SKM-1 (cell line): ENCODE data around the gene CACUL1.

Experiments used
- DNase-seq: peaks from one replicate; lab custom pipeline; 2025; ENCODE audit not compliant: unreplicated experiment; lab: John Stamatoyannopoulos, UW

CACUL1 gene

DNA sequence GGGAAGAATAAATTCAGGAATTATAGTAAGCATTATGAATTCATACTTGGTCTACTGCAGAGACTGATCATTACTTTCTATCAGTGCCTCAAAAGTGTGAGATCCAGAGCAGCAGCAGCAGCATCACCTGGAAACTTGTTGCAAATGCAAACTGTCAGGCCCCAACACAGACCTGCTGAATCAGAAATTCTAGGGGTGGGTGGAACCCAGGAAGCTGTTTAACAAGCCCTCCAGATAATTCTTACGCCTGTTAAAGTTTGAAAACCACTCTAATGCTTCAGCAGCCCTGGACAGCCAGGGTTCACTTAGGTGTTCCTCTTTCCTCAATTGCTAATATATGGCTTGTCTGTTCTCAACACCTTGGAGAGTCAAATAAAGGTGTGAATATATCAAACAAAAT lies 19.5 kb downstream of the CACUL1 start:
- no peak for DNase-seq

DNA sequence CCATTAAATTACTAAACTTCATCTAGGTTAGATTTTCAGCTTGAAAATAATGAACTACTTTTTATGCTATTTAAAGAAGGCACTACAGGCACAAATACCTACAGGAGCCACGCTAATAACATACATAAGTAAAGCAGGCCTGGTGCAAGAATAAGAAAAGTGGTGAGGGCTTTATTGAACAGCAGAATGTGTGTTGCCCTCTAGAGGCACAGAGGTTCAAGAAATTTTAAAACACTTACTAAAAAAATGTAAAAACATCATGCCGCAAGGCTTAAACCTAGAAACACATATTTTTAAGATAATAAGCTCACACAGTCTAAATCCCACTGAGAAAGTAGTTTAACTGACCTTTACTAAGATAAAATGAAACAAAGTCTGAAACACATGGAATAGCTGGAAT lies 20.3 kb downstream of the CACUL1 start:
- DNase-seq = no peak

DNA sequence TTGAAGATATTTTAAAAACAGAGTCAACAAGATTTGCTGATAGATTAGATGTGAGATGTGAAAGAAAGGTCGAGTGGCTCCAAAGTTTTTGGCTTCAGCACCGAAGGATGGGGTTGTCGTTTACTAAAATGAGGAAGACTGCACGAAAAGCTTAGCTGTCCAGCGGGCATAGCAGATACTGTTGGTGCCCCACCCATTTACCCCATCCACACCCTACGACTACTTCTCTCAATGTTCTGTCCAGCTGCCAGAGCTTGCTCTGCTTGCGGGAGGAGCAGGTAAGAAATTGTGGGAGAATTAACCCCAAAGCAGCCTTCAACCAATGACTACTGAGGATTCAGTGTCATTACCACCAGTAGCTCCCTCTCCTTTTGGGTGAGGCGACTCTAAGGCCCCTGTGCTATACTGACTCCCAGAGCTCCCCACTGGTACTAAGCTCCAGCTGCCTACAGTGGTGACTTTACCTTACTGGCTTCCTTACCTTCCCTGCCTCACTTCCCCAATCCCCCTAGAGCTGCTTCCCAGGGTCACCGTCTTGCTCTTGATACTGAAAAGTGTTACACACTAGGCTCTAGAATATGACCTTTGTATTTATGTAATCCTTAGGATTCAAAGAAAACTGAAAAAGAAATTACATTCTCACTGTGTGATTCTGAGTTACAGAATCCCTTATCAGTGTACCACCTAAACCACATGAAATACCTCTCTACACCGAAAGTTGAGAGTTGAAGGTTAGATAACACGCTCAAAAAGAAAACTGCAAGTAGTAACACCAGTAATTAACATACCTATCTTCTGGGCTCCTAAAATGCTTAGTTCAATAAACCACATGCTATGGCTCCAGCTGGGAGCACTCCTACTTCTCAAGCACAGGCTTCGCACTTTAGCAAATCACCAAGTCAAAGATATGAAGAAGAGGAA lies 22.3 kb downstream of the CACUL1 start:
- no peak for DNase-seq

DNA sequence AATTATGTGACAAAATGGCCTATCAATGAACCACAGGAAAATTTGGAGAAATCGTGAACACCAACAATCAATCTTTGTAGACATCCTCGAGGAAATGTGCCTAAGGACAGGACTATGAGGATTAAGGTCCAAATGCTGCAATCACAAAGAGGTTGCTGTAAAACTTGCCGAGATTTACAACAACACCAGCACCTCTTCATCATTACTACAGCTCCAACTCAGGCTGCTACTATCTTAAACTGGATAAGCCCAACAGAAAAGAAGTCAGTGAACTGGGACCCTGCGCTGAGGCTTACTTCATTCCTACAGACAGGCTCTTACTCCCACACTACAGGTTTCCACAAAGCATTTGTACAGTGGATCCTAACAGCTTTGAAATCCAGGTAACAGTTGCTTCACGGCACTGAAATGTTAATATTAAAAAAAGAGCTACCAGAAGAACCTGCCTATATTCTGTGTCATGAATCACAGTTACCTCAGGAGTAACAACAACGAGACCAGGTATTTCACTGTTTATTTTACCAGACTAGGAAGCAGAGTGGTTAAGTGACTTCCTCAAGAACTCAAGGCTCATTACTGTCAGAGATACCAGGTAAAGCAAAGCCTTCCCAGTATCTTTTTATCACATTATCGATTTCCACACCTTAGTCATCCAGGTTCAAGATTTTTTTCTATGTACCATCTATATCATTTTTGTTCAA lies 23.9 kb downstream of the CACUL1 start:
- DNase-seq = no peak

DNA sequence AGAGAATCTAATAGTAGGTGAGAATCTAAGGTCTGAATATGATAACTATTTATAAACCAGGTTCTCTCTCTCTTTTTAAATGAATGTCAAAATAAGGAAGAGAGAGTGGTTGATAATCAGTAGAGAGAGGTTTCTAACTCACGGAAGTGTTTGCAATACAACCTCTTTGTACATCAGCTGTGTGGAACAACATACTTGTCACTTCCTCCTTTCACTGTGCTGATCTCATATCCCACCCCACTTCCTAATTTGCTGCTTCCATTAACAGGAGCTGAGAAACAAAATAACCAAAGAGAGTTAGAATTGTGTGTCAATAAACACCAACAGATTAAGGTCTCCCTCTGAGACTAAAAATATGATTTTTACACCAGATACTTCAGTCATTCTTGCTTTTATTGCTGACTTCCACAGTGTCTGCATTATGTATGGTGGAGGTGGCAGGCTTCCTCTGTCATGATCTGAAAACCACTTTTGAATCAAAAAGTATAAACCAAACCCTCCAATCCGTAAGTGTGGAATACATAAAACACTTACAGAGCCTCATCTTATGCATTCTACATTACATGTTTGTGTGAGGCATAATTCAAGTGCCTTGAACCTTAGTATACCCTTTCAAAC lies 25.0 kb downstream of the CACUL1 start:
- DNase-seq = peak; percentile 88

DNA sequence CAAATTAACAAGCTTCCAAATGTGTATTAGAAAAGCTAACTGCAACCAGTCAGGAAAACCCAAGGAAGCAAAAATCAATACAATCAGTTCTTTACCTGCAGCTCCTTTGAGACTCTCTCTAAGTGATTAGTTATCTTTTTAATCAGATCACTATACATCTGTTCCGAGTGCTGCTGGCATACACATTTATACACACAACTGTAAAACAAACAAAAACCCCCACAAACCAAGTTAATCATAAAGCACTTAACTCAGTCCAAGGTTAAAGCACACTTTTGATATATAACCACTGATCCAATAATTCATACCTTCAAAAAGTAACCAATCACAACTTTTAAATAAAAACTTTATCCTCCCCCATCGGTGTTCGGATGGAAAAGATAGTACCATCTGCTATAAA lies 25.6 kb downstream of the CACUL1 start:
- DNase-seq = no peak

DNA sequence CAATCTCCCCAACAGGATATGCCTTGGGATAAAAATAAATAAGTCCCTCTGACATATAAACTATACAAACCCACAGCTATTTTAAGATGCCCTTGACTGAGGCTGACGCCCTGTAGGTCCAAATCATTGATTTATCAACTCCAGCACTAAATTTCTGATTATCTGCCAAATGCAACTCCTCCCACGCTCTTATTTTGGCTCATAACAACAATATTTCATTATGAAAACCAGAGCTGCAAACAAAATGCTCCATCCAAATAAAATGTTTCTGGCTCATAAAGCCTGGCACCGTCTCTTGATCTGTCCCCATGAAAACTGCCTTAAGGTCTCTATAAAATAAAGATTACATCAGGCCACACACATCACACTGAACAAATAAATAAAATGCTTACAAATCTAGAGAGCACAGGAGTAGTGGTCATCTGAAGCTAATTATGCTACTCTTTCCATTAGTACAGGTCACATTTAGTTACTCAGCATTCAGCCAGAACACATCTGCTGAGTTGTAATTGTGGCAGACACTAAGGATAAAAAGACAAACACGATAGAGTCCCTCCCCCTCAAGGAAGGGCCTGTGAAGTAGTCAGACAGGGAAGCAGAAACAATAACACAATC lies 28.8 kb downstream of the CACUL1 start:
- no peak for DNase-seq

DNA sequence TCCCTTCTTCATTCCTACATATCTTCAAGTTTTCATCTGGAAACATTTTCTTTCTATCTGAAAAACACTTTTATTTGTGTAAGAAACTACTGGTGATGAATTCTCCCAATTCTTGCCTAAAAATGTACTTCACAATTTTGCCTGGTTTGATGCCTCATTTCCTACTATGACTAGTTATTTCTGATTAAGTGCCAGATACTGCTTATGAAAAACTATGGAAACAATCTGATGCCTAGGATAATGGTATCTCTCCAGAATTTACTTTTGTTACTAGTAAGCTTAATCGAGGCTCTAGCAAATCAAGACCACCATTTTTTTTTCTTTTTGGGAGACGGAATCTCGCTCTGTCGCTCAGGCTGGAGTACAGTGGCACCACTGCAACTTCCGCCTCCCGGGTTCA lies 31.3 kb downstream of the CACUL1 start:
- no peak for DNase-seq

DNA sequence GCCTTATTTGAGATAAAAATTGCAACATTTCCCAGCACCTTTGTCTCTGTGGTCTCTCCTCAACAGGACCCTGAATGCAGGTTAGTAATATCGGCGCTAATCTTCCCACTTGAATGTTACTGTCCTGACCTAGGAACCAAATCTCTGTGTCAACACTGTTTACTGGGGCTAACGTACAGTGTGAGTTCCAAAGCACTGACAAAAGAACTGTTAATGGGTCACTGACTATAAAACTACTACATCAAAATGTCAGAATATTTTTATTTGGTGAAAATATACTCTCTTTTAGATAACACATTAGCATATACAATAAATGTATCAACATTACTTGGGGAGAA lies 33.3 kb downstream of the CACUL1 start:
- no peak for DNase-seq

DNA sequence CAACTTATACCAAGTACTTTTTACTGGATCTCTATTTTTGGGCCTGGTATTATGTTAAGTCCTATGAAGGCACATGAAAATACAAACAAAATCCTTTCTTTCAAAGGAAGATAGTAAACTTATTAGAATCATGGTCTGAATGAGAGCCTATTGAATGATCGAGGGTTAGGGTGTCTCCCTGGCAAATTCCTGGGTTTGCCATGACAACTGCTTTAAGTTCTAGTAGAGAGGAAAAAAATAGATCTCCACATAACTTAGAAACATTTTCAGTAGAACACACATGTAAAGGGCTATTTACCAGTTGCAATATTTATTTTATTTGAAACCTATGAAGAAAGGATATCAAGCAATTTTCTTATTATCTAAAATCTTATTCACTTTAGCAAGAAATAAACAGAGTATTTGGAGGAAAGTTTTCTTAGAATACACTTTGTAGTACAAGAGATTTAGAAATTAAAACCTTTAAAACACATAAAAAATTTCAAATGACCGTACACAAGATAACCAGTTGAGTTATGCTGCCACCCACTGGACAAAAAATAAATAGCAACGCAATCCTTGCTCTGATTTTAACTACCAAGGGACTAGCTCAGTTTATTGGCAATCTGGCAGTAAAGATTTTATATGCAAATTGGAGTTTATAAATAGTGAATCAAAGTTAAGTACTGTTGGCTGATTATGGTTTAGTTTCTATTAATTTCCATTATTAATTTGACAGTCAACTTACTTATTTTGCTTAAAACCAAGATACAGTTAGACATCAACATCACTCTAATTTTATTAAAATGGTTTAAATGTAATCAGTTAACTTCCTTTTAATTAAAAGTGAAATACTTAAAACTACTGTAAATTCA lies 33.9 kb downstream of the CACUL1 start:
- no peak for DNase-seq

DNA sequence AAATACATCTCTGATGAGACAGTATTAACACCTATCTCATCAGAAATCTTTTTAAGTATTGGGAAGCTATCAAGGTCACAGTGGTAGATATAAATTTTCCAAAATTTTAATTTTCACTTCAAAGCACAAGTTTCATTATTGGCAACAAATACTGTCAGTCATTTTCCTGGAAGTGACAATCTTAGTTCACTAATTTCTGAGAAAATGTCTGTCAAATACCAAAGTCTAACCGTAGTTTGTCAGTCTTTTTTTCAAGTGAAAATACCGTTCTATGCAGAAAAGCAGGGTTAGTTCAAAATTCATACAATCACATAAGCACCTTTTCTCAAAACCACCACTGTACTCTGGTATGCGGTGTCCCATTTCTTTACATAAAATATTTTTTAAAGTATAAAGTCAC lies 40.4 kb downstream of the CACUL1 start:
- DNase-seq = no peak

DNA sequence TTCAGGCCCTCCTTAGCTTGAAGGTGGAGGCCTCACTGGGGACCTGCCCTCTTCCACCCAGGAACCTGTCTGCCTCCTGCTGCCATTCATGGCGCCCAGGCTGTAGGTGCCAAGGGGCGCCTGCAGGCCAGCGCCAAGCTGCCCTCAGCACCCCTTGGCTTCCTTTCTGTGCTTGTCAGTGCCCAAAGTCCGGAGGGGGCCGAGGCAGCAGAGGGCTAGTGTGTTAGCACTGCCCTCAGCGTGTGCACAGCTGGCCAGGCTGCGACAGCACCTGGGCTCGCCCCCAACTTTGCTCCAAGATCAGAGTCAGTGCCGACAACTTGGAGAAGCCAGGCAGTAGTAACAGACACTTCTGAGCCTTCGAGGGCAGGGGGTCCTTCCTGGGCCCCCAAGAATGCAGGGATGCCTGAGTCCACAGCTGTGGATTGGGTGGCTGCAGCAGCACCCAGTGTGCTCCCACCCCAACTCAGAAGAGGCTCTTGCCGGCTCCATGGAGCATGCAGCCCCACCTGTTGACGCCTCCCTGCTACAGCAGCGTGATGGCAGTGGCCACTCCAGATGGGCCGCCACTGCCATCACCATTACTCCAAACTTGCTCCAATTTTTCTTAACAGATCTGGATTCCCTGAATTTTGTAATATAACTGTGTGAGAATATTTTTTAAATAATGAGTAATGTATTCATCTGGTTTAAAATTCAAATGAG lies 41.7 kb downstream of the CACUL1 start:
- DNase-seq = no peak

DNA sequence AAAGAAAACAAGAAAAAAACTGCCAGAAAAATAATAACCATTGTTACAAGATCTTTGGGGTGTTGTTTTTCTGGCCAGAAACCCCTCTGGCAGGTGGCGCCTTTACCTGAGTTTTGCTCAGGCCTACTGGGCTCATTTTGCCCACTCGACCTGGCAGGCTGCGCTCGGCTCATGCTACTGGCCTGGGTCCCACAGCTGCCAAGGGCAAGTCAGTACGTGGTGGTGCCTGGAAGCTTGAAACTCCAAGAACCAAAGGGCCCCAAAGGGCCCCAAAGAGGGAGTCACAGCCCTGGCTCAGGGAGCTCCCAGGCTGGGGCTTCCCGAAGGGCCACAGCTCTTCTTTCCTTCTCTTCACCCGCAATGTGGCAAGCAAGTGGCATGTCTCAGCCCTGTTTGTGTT lies 42.7 kb downstream of the CACUL1 start:
- no peak for DNase-seq

DNA sequence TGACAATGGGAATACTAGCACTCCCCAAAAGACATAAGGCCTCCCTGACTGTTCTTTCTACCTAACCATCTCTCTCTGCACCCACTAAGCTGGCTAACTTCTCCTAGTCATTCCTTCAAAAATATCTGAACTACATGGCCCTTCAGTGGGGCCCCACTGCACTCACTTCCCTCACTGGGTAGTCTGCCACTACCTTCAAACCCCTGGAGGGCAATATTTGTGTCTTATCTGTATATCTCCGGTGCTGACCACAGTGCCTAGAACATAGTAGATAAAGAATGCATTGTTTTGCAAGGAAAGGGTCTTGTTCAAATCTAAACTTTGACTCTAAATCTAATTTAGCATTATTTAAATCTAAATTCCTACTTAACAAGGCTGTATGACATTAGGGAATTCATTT lies 44.3 kb downstream of the CACUL1 start:
- no peak for DNase-seq

DNA sequence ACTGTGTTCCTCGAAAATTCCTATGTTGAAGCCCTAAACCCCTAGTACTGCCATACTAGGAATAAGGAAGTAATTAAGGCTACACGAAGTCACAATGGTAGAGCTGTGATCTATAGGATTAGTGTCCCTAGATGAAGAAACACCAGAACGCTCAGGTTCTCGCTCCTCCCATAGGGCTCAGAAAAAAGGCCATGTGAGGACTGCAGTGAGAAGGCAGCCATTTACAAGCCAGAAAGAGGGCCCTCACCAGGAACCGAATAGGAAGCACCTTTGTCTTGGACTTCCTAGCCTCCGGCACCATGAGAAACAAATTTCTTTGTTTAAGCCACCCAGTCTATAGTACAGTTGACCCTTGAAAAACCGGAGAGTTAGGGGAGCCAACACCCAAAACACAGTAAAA lies 46.2 kb downstream of the CACUL1 start:
- no peak for DNase-seq

DNA sequence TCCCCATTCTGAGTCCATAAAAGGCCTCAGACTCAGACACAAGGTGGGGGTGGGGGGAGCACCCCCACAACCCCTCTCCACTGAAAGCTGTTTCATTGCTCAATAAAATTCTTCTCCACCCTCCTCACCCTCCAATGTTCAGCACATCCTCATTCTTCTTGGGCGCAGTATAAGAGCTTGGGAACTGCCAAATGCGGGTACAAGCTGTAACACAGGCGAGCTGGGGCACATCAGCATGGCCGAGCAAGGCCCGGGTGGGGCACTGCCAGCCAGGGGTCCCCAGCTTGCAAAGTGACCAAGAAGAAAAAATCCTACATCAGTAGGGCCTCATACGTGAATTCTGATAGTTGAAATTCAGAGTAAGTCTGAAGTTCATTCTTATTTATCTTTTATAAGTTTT lies 50.1 kb downstream of the CACUL1 start:
- DNase-seq = no peak

DNA sequence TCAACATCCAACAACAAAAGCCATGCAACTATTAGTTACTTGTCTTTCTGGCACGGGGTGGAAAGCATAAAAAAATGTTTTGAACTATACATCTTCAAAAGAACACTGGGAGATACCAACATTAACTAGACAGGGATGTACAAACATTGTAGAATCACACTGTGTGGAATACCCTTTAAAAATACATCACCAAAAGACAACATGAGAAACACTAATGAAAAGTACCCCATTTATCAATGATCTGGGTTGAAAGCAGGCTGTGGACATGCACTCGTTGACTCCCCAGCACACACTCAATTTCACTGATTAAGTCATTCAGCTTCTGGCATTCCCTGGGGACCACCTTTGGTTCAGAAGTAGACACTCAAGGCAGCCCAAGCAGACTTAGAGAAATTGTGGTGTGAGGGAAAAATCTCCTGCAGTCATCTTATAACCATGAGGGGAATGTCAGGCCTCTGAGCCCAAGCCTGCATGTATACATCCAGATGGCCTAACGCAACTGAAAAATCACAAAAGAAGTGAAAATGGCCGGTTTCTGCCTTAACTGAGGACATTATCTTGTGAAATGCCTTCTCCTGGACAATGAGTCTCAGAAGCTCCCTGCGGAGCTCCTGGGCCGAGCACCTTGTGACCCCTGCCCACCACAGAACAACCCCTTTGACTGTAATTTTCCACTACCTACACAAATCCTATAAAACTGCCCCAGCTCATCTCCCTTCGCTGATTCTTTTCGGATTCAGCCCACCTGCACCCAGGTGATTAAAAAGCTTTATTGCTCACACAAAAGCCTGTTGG lies 53.0 kb downstream of the CACUL1 start:
- no peak for DNase-seq

DNA sequence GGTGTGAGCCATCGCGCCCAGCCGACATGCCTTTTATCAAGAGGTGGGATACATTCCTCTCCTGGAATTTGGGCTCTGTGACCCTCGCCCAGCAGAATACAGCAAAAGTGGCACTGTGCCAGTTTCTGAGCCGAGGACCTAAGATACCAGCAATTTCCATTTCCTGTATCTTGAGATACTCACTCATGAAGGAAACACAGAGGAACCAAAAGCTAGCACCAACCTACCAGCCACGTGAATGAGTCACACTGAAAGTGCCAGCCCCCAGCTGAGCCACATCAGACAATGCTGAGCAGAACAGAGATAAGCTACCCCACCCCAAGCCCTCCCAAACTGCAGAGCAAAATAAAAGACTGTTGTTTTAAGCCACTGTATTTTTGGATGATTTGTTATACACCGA lies 56.3 kb downstream of the CACUL1 start:
- no peak for DNase-seq

DNA sequence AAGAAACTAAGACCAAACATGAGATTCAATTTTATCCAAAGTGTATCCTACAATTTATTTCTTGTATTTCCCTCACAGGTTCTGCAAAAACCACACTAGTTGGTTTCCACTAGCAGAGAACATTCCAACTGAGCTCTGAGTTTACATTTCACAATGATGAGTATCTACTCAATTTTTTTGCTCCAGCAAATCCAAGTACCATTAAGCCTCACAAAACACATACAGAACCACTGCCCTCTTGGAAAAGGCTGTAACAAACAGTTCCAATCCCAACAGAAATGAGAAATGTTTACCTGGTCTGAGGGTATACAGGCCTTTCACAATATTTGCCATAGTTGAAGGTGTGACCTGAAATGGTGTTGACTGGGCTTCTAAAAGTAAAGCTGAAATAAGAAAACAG lies 59.9 kb downstream of the CACUL1 start:
- DNase-seq = no peak
